B cell (primary cell): ENCODE measurements around the gene DLX3. TPM values are rescaled to one million over a fixed set of nuclear protein-coding genes. Genes with fewer than 3 reads are reported as not detected.

Experiments used
- ATAC-seq: fragments of 200-7000 bp; cut with Tn5 transposase; one replicate; pipeline ENCODE4 v1.10.0; 2021; ENCODE audit warnings: low read depth, mild to moderate bottlenecking, moderate number of reproducible peaks, moderate library complexity
- CTCF ChIA-PET: fragments of 350-600 bp; sonication (Branson Sonifier 250); formaldehyde crosslinking; loops from one replicate; lab custom pipeline; 2021; ENCODE audit warnings: antibody characterized with exemption, inconsistent platforms; lab: Charles Lee
- POLR2A ChIA-PET: fragments of 350-600 bp; sonication (Branson Sonifier 250); formaldehyde crosslinking; loops from one replicate; lab custom pipeline; 2021; ENCODE audit warnings: antibody characterized with exemption; lab: Charles Lee
- DNase-seq: peaks from one replicate; pipeline ENCODE4 v3.0.0; 2013
- H2AFZ ChIP-seq: 2 replicates; pipeline ENCODE4 v1.6.1; 2012; ENCODE audit warnings: mild to moderate bottlenecking, low read depth, low read length; ENCODE audit not compliant: insufficient read depth, poor library complexity, severe bottlenecking
- H3K27ac ChIP-seq, 2 donors: 1 replicate in 1 of 2; 2 replicates in 1 of 2; pipeline ENCODE4 v1.5.1; 2012 to 2013; ENCODE audit warnings: low read length in 2 of 2, mild to moderate bottlenecking in 2 of 2, moderate library complexity in 1 of 2
- H3K27me3 ChIP-seq, 4 experiments: fragments of 200-600 bp in 1 of 4; sonication (generic) in 1 of 4; replicated peaks in 1 of 4; 1 replicate in 2 of 4; 2 replicates in 2 of 4; pipeline versions ENCODE4 v1.6.1 to v1.7.0; 2013 to 2016; ENCODE audit warnings: low read length in 3 of 4, mild to moderate bottlenecking in 2 of 4, mixed read lengths in 1 of 4, moderate library complexity in 1 of 4; ENCODE audit not compliant: insufficient read depth in 4 of 4, control insufficient read depth in 3 of 4; ENCODE audit errors: control extremely low read depth in 1 of 4
- H3K36me3 ChIP-seq, 2 experiments: replicated peaks in 1 of 2; 1 replicate in 1 of 2; 2 replicates in 1 of 2; pipeline versions ENCODE4 v1.6.1 to v1.7.1; 2013; ENCODE audit warnings: low read length in 1 of 2; ENCODE audit not compliant: insufficient read depth in 2 of 2, control insufficient read depth in 1 of 2; ENCODE audit errors: control extremely low read depth in 1 of 2, extremely low read depth in 1 of 2
- H3K4me1 ChIP-seq, 2 donors: fragments of 200-600 bp in 1 of 2; sonication (generic) in 1 of 2; 1 replicate in 1 of 2; 2 replicates in 1 of 2; pipeline versions ENCODE4 v1.5.1 to v1.6.1; 2013 to 2017; ENCODE audit warnings: low read length in 2 of 2; ENCODE audit not compliant: control insufficient read depth in 2 of 2, insufficient read depth in 2 of 2
- H3K4me2 ChIP-seq: replicated peaks from 2 replicates; pipeline ENCODE3; 2012; ENCODE audit warnings: mild to moderate bottlenecking, low read depth, low read length; ENCODE audit not compliant: poor library complexity, severe bottlenecking
- H3K4me3 ChIP-seq, 5 experiments: fragments of 200-600 bp in 1 of 5; sonication (generic) in 1 of 5; 1 replicate in 3 of 5; 2 replicates in 2 of 5; pipeline versions ENCODE4 v1.5.1 to v1.7.0; 2011 to 2016; ENCODE audit warnings: low read length in 4 of 5, mild to moderate bottlenecking in 4 of 5, low read depth in 2 of 5, control low read depth in 1 of 5, moderate library complexity in 1 of 5; ENCODE audit not compliant: insufficient read depth in 1 of 5; ENCODE audit errors: control extremely low read depth in 1 of 5, extremely low read depth in 1 of 5
- H3K79me2 ChIP-seq: fragments of 200-600 bp; sonication (generic); one replicate; pipeline ENCODE4 v1.6.0; 2016; ENCODE audit warnings: low read length; ENCODE audit not compliant: control insufficient read depth, insufficient read depth
- H3K9ac ChIP-seq: fragments of 200-600 bp; sonication (generic); 2 replicates; pipeline ENCODE4 v1.6.1; 2017; ENCODE audit warnings: mild to moderate bottlenecking, low read length, moderate library complexity
- H3K9me3 ChIP-seq, 3 donors: one replicate each; pipeline versions ENCODE4 v1.6.1 to v1.7.1; 2013; ENCODE audit warnings: low read length in 2 of 3; ENCODE audit not compliant: control insufficient read depth in 2 of 3, insufficient read depth in 1 of 3; ENCODE audit errors: control extremely low read depth in 1 of 3
- H4K20me1 ChIP-seq: 2 replicates; pipeline ENCODE4 v1.6.0; 2012; ENCODE audit warnings: mild to moderate bottlenecking, low read length; ENCODE audit not compliant: insufficient read depth, control insufficient read depth, poor library complexity, severe bottlenecking
- H3K27ac Mint-ChIP-seq: one replicate; pipeline ENCODE4 v1.8.0; 2021; ENCODE audit warnings: mixed read lengths
- H3K27me3 Mint-ChIP-seq: one replicate; pipeline ENCODE4 v1.8.0; 2021; ENCODE audit warnings: mixed read lengths
- H3K4me1 Mint-ChIP-seq: one replicate; pipeline ENCODE4 v1.8.0; 2021; ENCODE audit warnings: mixed read lengths
- H3K4me3 Mint-ChIP-seq: one replicate; pipeline ENCODE4 v1.8.0; 2021; ENCODE audit warnings: mixed read lengths
- H3K9me3 Mint-ChIP-seq: one replicate; pipeline ENCODE4 v1.8.0; 2022; ENCODE audit warnings: mixed read lengths; ENCODE audit not compliant: insufficient read depth
- CTCF ChIP-seq: fragments of 200-600 bp; IDR thresholded peaks from one replicate; pipeline ENCODE4 v1.8.0; 2022; ENCODE audit warnings: antibody characterized with exemption, mild to moderate bottlenecking
- EZH2 ChIP-seq: IDR thresholded peaks from 2 replicates; pipeline ENCODE4 v1.6.1; 2012; ENCODE audit warnings: borderline replicate concordance, low read depth, mild to moderate bottlenecking, moderate library complexity, low read length; ENCODE audit not compliant: insufficient read depth, poor library complexity, severe bottlenecking
- WGBS: methylation state at CpG from one replicate; pipeline ENCODE4 v1.1.5; 2013; ENCODE audit warnings: missing lambda C conversion rate; ENCODE audit not compliant: insufficient coverage; 5-methylcytosine and 5-hydroxymethylcytosine counted together
- intact Hi-C: fragments of 100-400 bp; cut with micrococcal nuclease; formaldehyde crosslinking; loops from one replicate; pipeline ENCODE4 v1.10.0; 2022
- polyA plus RNA-seq: library from polyadenylated mRNA; depleted of rRNA; stranded (reverse); fragments of >200 nt; gene quantifications from 2 replicates; pipeline ENCODE4 v1.2.3, GENCODE V29; 2012
- total RNA-seq, 2 donors: library from RNA; stranded (reverse); fragments of 120-200 nt in 1 of 2; gene quantifications; 1 replicate in 1 of 2; 2 replicates in 1 of 2; pipeline versions ENCODE4 v1.2.3 to v1.2.4, GENCODE V29; 2013 to 2022

Gene DLX3
- total and polyA plus RNA-seq, 2 donors (not counting 1 experiment from before 2014, with no cell fraction given) = not detected

DNA sequence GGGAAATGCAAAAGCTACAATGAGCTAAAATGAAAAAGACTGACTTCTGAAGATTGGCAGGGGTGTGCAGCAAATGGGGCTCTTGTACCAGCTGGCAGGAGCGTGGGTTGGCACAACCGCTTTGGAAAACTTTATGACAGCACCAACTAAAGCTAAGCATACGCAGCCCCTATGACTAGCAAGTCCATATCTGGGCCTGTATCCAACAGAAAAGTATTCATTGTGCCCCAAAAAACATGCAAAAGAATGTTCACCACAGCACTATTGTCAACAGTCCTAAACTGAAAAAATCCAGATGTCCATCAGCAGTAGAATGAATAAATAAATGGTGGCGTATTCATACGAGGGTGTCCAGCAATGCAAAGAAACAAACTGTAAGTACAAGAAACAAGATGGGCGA lies 38.3 kb upstream of the DLX3 start:
- no peak overlapping the region for H3K9ac ChIP-seq
- Mint-ChIP-seq H3K4me3 (no peak overlapping the region), H3K27ac (no peak overlapping the region), H3K27me3 (peaks cover 31% of the 10 kb centered on the region), H3K9me3 (no peaks in the 10 kb centered on the region), H3K4me1 (no peaks in the 10 kb centered on the region)
- no peaks in the 10 kb centered on the region for H3K36me3 ChIP-seq
- H3K79me2 ChIP-seq = no peaks in the 10 kb centered on the region
- peaks cover 0 to 9% (median under 1%) of the 10 kb centered on the region in 4 experiments for H3K27me3 ChIP-seq
- TF ChIP-seq CTCF = no peak
- TF ChIP-seq EZH2 = no peak
- H4K20me1 ChIP-seq = no peaks in the 10 kb centered on the region
- ChIA-PET CTCF (interaction anchor here (0.6 to 2.1 kb wide), 4 partner anchors 16 to 264 kb away, joined by 3 to 6 read pairs (median 3); no protein-coding TSS in a partner anchor), POLR2A (no interaction called here)
- H3K9me3 ChIP-seq = no peaks in the 10 kb centered on the region
- intact Hi-C loops = no loop called here
- no peak overlapping the region for H3K4me3 ChIP-seq
- no peak overlapping the region for H3K4me2 ChIP-seq
- no peak overlapping the region for H3K27ac ChIP-seq
- no peaks in the 10 kb centered on the region for H3K4me1 ChIP-seq
- DNase-seq (no peak), ATAC-seq (no peak)
- WGBS = 80% methylated on average over 4 of the region's 6 CpGs
- H2AFZ ChIP-seq = no peak overlapping the region

DNA sequence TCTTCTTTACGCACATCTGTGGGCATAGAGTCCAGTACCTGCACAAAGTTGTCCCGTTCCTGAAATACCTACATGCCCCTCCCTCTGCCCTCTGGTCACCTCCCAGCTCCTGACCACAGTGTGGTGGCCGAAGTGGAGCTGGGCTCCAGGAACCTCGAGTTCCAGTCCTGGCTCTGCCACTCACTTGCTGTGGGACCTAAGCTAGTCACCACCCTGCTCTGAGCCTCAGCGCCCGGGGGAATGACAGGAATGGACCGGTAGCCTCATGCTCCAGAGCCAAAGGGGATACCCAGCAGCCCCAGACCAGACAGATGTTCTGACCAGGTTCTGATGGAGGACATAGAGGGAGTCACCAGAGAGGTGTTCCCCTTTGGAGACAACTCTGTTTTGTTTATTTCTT lies 34.2 kb upstream of the DLX3 start:
- intact Hi-C loops = no loop called here
- ChIA-PET POLR2A (interaction anchor here (1.1 kb wide), 1 partner anchor 31 kb away, joined by 3 read pairs; no protein-coding TSS in a partner anchor), CTCF (interaction anchor here (0.5 to 4.9 kb wide), 7 partner anchors 13 to 1738 kb away, joined by 3 to 68 read pairs (median 4); no protein-coding TSS in a partner anchor)
- H3K4me1 ChIP-seq = peaks cover 10 to 13% of the 10 kb centered on the region in 2 donors
- peaks cover 11% of the 10 kb centered on the region for H3K4me1 Mint-ChIP-seq
- no peak for DNase-seq
- no peak overlapping the region for H3K4me2 ChIP-seq
- no peaks in the 10 kb centered on the region for H3K9me3 Mint-ChIP-seq
- WGBS = 92% methylated on average over 7 of the region's 7 CpGs
- peaks cover 43% of the 10 kb centered on the region for H3K27me3 Mint-ChIP-seq
- no peak overlapping the region for H3K27ac ChIP-seq
- no peak overlapping the region for H3K27ac Mint-ChIP-seq
- no peaks in the 10 kb centered on the region for H3K36me3 ChIP-seq
- H3K4me3 ChIP-seq = no peak overlapping the region
- H3K9me3 ChIP-seq = no peaks in the 10 kb centered on the region
- no peak overlapping the region for H3K4me3 Mint-ChIP-seq
- no peaks in the 10 kb centered on the region for H3K79me2 ChIP-seq
- peaks cover 0 to 31% (median 13%) of the 10 kb centered on the region in 4 experiments for H3K27me3 ChIP-seq
- TF ChIP-seq EZH2 (no peak), CTCF (no peak)
- no peaks in the 10 kb centered on the region for H4K20me1 ChIP-seq
- ATAC-seq = no peak
- H3K9ac ChIP-seq = no peak overlapping the region
- no peak overlapping the region for H2AFZ ChIP-seq
